NB4 (cell line): ENCODE results near the gene RSRC1.

Experiments
- CTCF ChIP-seq: IDR thresholded peaks from one replicate; pipeline ENCODE4 v1.5.1; 2012; ENCODE audit warnings: low read depth, low read length
- MYC ChIP-seq: IDR thresholded peaks from 2 replicates; pipeline ENCODE4 v1.6.1; 2011; ENCODE audit warnings: low read depth, low read length
- POLR2A ChIP-seq: IDR thresholded peaks from 2 replicates; pipeline ENCODE4 v1.6.1; 2011; ENCODE audit warnings: mild to moderate bottlenecking; ENCODE audit not compliant: insufficient read length; ENCODE audit errors: extremely low read depth

GRCh38 chr3:158152186-158152585 lies 42.3 kb downstream of the RSRC1 start:
- no peak for TF ChIP-seq CTCF
- no peak for TF ChIP-seq POLR2A
- no peak for TF ChIP-seq MYC
